ENCODE data around the gene UNC45A. TPM values are rescaled to one million over a fixed set of nuclear protein-coding genes. Genes with fewer than 3 reads are reported as not detected.

Gene UNC45A
- total RNA-seq, 2 donors from 2014 or later, result 63.6 to 75.8 TPM

- intact Hi-C loops (cut with DNase I), result no loop called here
These were observed 1.8 kb upstream of the UNC45A start for GRCh38 chr15:90933301-90933700.

GRCh38 chr15:90934256-90934948, 683 bp upstream of the UNC45A start:
- peak; percentile 94 for DNase-seq (ENCODE audit: low spot score)
- intact Hi-C loops (cut with DNase I), result no loop called here

More at GRCh38 chr15:90933301-90933700, 1.8 kb upstream of the UNC45A start:
- DNase-seq (ENCODE audit: low spot score), result no peak

GRCh38 chr15:90936823-90937222, 1.7 kb downstream of the UNC45A start:
- intact Hi-C loops (cut with DNase I), result no loop called here
- no peak for DNase-seq (ENCODE audit: low spot score)

GRCh38 chr15:90938261-90938660, 3.2 kb downstream of the UNC45A start:
- no peak for DNase-seq (ENCODE audit: low spot score)
- intact Hi-C loops (cut with DNase I), result no loop called here

- intact Hi-C loops (cut with DNase I), result loop anchor here in 1 of 2 donors (10.0 kb wide), 1 partner anchor 55 kb away; the partner anchor contains the start of gene FES
- DNase-seq (ENCODE audit: low spot score), result no peak
These were observed 4.7 kb downstream of the UNC45A start for GRCh38 chr15:90939756-90940155.

GRCh38 chr15:90941038-90941437, 6.0 kb downstream of the UNC45A start:
- intact Hi-C loops (cut with DNase I), result loop anchor here in 1 of 2 donors (10.0 kb wide), 1 partner anchor 56 kb away; the partner anchor contains the start of gene FES
- DNase-seq (ENCODE audit: low spot score), result no peak

GRCh38 chr15:90942354-90943120, 7.5 kb downstream of the UNC45A start:
- DNase-seq (ENCODE audit: low spot score), result no peak

GRCh38 chr15:90945091-90945490, 10.0 kb downstream of the UNC45A start:
- intact Hi-C loops (cut with DNase I), result loop anchor here in 1 of 2 donors (10.0 kb wide), 1 partner anchor 60 kb away; the partner anchor contains the start of gene FES
- DNase-seq (ENCODE audit: low spot score), result no peak

More at GRCh38 chr15:90942354-90943120, 7.5 kb downstream of the UNC45A start:
- intact Hi-C loops (cut with DNase I), result loop anchor here in 1 of 2 donors (10.0 kb wide), 1 partner anchor 58 kb away; the partner anchor contains the start of gene FES

- DNase-seq (ENCODE audit: low spot score), result no peak
- intact Hi-C loops (cut with DNase I), result loop anchor here in 1 of 2 donors (10.0 kb wide), 1 partner anchor 62 kb away; the partner anchor contains the start of gene FES
These were observed 11.5 kb downstream of the UNC45A start for GRCh38 chr15:90946538-90946937.

- intact Hi-C loops (cut with DNase I), result loop anchor here in 1 of 2 donors (10.0 kb wide), 1 partner anchor 62 kb away; the partner anchor contains the start of gene FES
These were observed 12.0 kb downstream of the UNC45A start for GRCh38 chr15:90946941-90947576.

GRCh38 chr15:90947577-90948357, 12.7 kb downstream of the UNC45A start:
- intact Hi-C loops (cut with DNase I), result loop anchor here in 1 of 2 donors (10.0 kb wide), 1 partner anchor 63 kb away; the partner anchor contains the start of gene FES
- no peak for DNase-seq (ENCODE audit: low spot score)

More at GRCh38 chr15:90946941-90947576, 12.0 kb downstream of the UNC45A start:
- DNase-seq (ENCODE audit: low spot score), result no peak

GRCh38 chr15:90948506-90948905, 13.4 kb downstream of the UNC45A start:
- intact Hi-C loops (cut with DNase I), result loop anchor here in 1 of 2 donors (10.0 kb wide), 1 partner anchor 64 kb away; the partner anchor contains the start of gene FES
- no peak for DNase-seq (ENCODE audit: low spot score)

GRCh38 chr15:90949979-90950675, 15.0 kb downstream of the UNC45A start:
- DNase-seq (ENCODE audit: low spot score), result no peak
- intact Hi-C loops (cut with DNase I), result loop anchor here in 1 of 2 donors (10.0 kb wide), 1 partner anchor 65 kb away; the partner anchor contains the start of gene FES

- DNase-seq (ENCODE audit: low spot score), result no peak
- intact Hi-C loops (cut with DNase I), result no loop called here
These were observed 15.6 kb downstream of the UNC45A start for GRCh38 chr15:90950676-90951075.

GRCh38 chr15:90952901-90953677, 18.0 kb downstream of the UNC45A start:
- intact Hi-C loops (cut with DNase I), result no loop called here
- DNase-seq (ENCODE audit: low spot score), result no peak

- DNase-seq (ENCODE audit: low spot score), result no peak
These were observed 19.0 kb downstream of the UNC45A start for GRCh38 chr15:90953947-90954711.

More at GRCh38 chr15:90953947-90954711, 19.0 kb downstream of the UNC45A start:
- intact Hi-C loops (cut with DNase I), result no loop called here
